ENCODE measurements around the gene PRSS27. TPM values are rescaled to one million over a fixed set of nuclear protein-coding genes. Genes with fewer than 3 reads are reported as not detected.

Gene PRSS27
- total and polyA plus RNA-seq, 2 donors (not counting 3 experiments of a cell fraction or from before 2014, with no cell fraction given) = 0.33 to 0.53 TPM

GRCh38 chr16:2692251-2692947 is 27.6 kb downstream of the PRSS27 start:
- Histone ChIP-seq H2AFZ (ENCODE audit: low read depth, low read length) (no peak overlapping the region), H3K27me3 (ENCODE audit: control insufficient read depth in 2 of 2, insufficient read depth in 2 of 2, low read length in 2 of 2) (no peaks in the 10 kb centered on the region), H3K9me1 (replicated peaks; ENCODE audit: control insufficient read depth, extremely low read depth, insufficient read depth, low read length) (no peaks in the 10 kb centered on the region), H3K4me3 (replicated peaks in 1 of 3; ENCODE audit: insufficient read depth in 1 of 3, low read depth in 1 of 3, low read length in 3 of 3) (no peak overlapping the region), H3K4me1 (ENCODE audit: control insufficient read depth, extremely low read depth, insufficient read depth, low read length) (no peaks in the 10 kb centered on the region), H3K36me3 (ENCODE audit: control insufficient read depth in 2 of 2, extremely low read depth in 1 of 2, insufficient read depth in 2 of 2, low read length in 2 of 2) (peaks cover 0 to 15% of the 10 kb centered on the region in 2 experiments), H4K20me1 (replicated peaks; ENCODE audit: control insufficient read depth, extremely low read depth, insufficient read depth, low read length) (no peaks in the 10 kb centered on the region), H3K4me2 (ENCODE audit: insufficient read depth, low read length) (no peak overlapping the region), H3K27ac (ENCODE audit: insufficient read depth, low read depth, low read length) (no peak overlapping the region), H3K9ac (replicated peaks; ENCODE audit: extremely low read depth, insufficient read depth, low read length) (no peak overlapping the region), H3K79me2 (ENCODE audit: control insufficient read depth, insufficient read depth, low read length) (peaks cover 17% of the 10 kb centered on the region), H3K9me3 (replicated peaks; ENCODE audit: control insufficient read depth, insufficient read depth, low read length) (no peaks in the 10 kb centered on the region)
- BruUV-seq (replicated peaks) = no TSS peak
- dilution Hi-C loops (cut with MboI; ENCODE audit: extremely low pct_ligation_motif_present, low sequenced_read_pairs) (no loop called here), intact Hi-C loops (cut with micrococcal nuclease) (no loop called here)
- FAIRE-seq = no peak
- TF ChIP-seq FOS (IDR thresholded peaks at IDR 0.05; ENCODE audit: borderline replicate concordance, insufficient read depth, low read length) = no peak
- no peak for TF ChIP-seq JUN (IDR thresholded peaks at IDR 0.05; ENCODE audit: borderline replicate concordance, insufficient read depth, insufficient read length, low read depth)
- TF ChIP-seq POLR2AphosphoS5 (IDR thresholded peaks at IDR 0.05; ENCODE audit: insufficient read depth, low read depth, low read length) = no peak
- no peak for TF ChIP-seq MYC (IDR thresholded peaks at IDR 0.05; ENCODE audit: low read depth, low read length)
- TF ChIP-seq CTCF (IDR thresholded peaks at IDR 0.05; ENCODE audit: extremely low read depth in 1 of 2, insufficient read depth in 1 of 2, low read depth in 1 of 2, low read length in 2 of 2) = no peak
- no peak for TF ChIP-seq GATA2 (IDR thresholded peaks at IDR 0.05; ENCODE audit: insufficient read depth, insufficient read length, low read depth, low read length)
- no peak for TF ChIP-seq EZH2 (IDR thresholded peaks at IDR 0.05; ENCODE audit: borderline replicate concordance, low read depth, low read length, severe bottlenecking)
- TF ChIP-seq MAX (IDR thresholded peaks at IDR 0.05; ENCODE audit: insufficient read depth, insufficient read length) = no peak
- no peak for TF ChIP-seq POLR2A (IDR thresholded peaks at IDR 0.05; ENCODE audit: low read depth, low read length)
- ChIA-PET CTCF (interaction anchor here (0.8 kb wide), 1 partner anchor 18 kb away, joined by 3 read pairs; no protein-coding TSS in a partner anchor), POLR2A (interaction anchor here (2.3 kb wide), 1 partner anchor 10 kb away, joined by 5 read pairs; the partner anchor contains the start of gene KCTD5)
- no peak for DNase-seq (ENCODE audit: low read depth, low spot score)

All from endothelial cell of umbilical vein (primary cell).